Central memory CD4-positive, alpha-beta T cell (primary cell): Measurements from ENCODE around the gene HPX.

ENCODE experiments used
- DNase-seq: peaks from one replicate; pipeline ENCODE4 v3.0.0; 2022

Gene HPX

GRCh38 chr11:6389905-6390717 lies 50.7 kb downstream of the HPX start, which contains the start of gene SMPD1:
TSS of gene SMPD1 (plus strand) at chr11:6390474. CDS start at chr11:6390599, 125 bp downstream.
- peak; percentile 92 for DNase-seq

GRCh38 chr11:6388748-6389147 lies 52.0 kb downstream of the HPX start:
- no peak for DNase-seq

- DNase-seq, result no peak
Measured at GRCh38 chr11:6387811-6388599, 52.8 kb downstream of the HPX start.

- DNase-seq, result no peak
Measured at GRCh38 chr11:6385046-6385777, 55.6 kb downstream of the HPX start.
